NT2/D1 (cell line): ENCODE results near the gene OCLN.
"Not testable (repeated sequence)": the region's sequence is repeated elsewhere in the genome, so short reads cannot be mapped to it uniquely, and the experiment has no call there.

Source experiments
- YY1 ChIP-seq: IDR thresholded peaks from 2 replicates; pipeline ENCODE4 v1.6.1; 2011; ENCODE audit not compliant: insufficient read length, insufficient read depth
- ZNF274 ChIP-seq: IDR thresholded peaks from 2 replicates; pipeline ENCODE4 v1.6.1; 2011; ENCODE audit warnings: mild to moderate bottlenecking, low read depth, low read length

GRCh38 chr5:69455428-69455988 is 37.1 kb upstream of the OCLN start:
- not testable (repeated sequence) for TF ChIP-seq ZNF274, YY1
